Naive B cell (primary cell): Measurements from ENCODE around the gene CACNA1S. TPM values are rescaled to one million over a fixed set of nuclear protein-coding genes. Genes with fewer than 3 reads are reported as not detected.

Source experiments
- ATAC-seq, 2 donors: fragments of 150-1000 bp; cut with Tn5 transposase; 2 replicates each; pipeline ENCODE4 v1.10.0; 2021; ENCODE audit warnings: low read depth in 2 of 2, mild to moderate bottlenecking in 2 of 2, moderate library complexity in 2 of 2
- DNase-seq: peaks from one replicate; pipeline ENCODE4 v3.0.0; 2022
- H3K27ac Mint-ChIP-seq, 6 donors: one replicate each; pipeline ENCODE4 v1.8.0; 2020 to 2022; ENCODE audit warnings: mild to moderate bottlenecking in 6 of 6, mixed read lengths in 6 of 6, moderate library complexity in 5 of 6, inconsistent platforms in 2 of 6
- H3K27me3 Mint-ChIP-seq, 3 donors: one replicate each; pipeline ENCODE4 v1.8.0; 2021 to 2022; ENCODE audit warnings: mixed read lengths in 3 of 3, mild to moderate bottlenecking in 1 of 3
- H3K36me3 Mint-ChIP-seq, 2 donors: one replicate each; pipeline ENCODE4 v1.8.0; 2020 to 2022; ENCODE audit warnings: mixed read lengths in 2 of 2, inconsistent platforms in 1 of 2, mild to moderate bottlenecking in 1 of 2
- H3K4me1 Mint-ChIP-seq, 3 donors: one replicate each; pipeline ENCODE4 v1.8.0; 2020 to 2022; ENCODE audit warnings: mixed read lengths in 3 of 3, inconsistent platforms in 1 of 3, mild to moderate bottlenecking in 1 of 3, moderate library complexity in 1 of 3
- H3K4me3 Mint-ChIP-seq, 8 donors: one replicate each; pipeline ENCODE4 v1.8.0; 2020 to 2022; ENCODE audit warnings: mild to moderate bottlenecking in 8 of 8, mixed read lengths in 8 of 8, moderate library complexity in 8 of 8, inconsistent platforms in 2 of 8
- H3K9me3 Mint-ChIP-seq, 7 donors: one replicate each; pipeline ENCODE4 v1.8.0; 2020 to 2022; ENCODE audit warnings: mixed read lengths in 7 of 7, mild to moderate bottlenecking in 5 of 7, inconsistent platforms in 2 of 7, moderate library complexity in 1 of 7
- polyA plus RNA-seq, 6 donors: library from polyadenylated mRNA; unstranded; fragments of 300-500 nt; fragmentation: Illumina TruSeq; gene quantifications; one replicate each; pipeline ENCODE4 v1.2.3, GENCODE V29; 2021; ENCODE audit warnings: low read depth in 6 of 6

Gene CACNA1S
- polyA plus RNA-seq, 6 donors from 2014 or later, result not detected

GRCh38 chr1:201137024-201137392 lies 24.8 kb upstream of the CACNA1S start:
- peaks cover 0 to 2% (median 0%) of the 10 kb centered on the region in 7 donors for H3K9me3 Mint-ChIP-seq
- ATAC-seq, result no peak
- H3K36me3 Mint-ChIP-seq, result peaks cover 14 to 21% of the 10 kb centered on the region in 2 donors
- no peak overlapping the region for H3K27ac Mint-ChIP-seq
- H3K4me3 Mint-ChIP-seq, result no peak overlapping the region
- DNase-seq, result no peak
- H3K4me1 Mint-ChIP-seq, result peaks cover 4 to 15% (median 8%) of the 10 kb centered on the region in 3 donors
- H3K27me3 Mint-ChIP-seq, result no peaks in the 10 kb centered on the region

- peaks cover 0 to 4% (median 0%) of the 10 kb centered on the region in 7 donors for H3K9me3 Mint-ChIP-seq
- H3K4me1 Mint-ChIP-seq, result peaks cover 8 to 15% (median 9%) of the 10 kb centered on the region in 3 donors
- ATAC-seq (no peak), DNase-seq (no peak)
- H3K27ac Mint-ChIP-seq, result peak overlapping the region in 1 of 6 donors; percentile 82
- no peaks in the 10 kb centered on the region for H3K27me3 Mint-ChIP-seq
- H3K36me3 Mint-ChIP-seq, result peaks cover 14 to 21% of the 10 kb centered on the region in 2 donors
- H3K4me3 Mint-ChIP-seq, result no peak overlapping the region
These were observed 24.3 kb upstream of the CACNA1S start for GRCh38 chr1:201136355-201137023.

DNA sequence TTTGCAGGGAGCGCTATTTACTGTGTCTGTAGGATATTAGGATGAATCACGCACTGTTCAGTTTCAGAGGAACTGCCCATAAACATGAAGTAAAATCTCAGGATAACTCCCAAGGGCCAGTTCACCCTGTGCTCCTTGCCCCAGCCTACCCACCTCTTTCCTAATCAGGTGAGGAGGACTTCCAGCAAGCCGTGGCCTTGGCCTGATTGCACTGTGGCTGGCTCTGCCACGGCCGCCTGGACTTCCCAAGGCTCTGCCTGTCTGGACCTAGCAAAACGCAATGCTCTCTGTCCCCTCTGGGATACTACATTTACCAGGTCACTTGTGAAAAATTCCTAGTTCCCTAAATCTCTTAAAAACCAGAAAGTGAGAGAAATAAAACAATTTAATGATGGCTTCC lies 22.2 kb upstream of the CACNA1S start:
- H3K9me3 Mint-ChIP-seq, result peaks cover 0 to 4% (median 2%) of the 10 kb centered on the region in 7 donors

GRCh38 chr1:201131398-201131797 lies 19.2 kb upstream of the CACNA1S start:
- peak overlapping the region in 1 of 6 donors; percentile 69 for H3K27ac Mint-ChIP-seq
- peaks cover 0 to 5% (median 0%) of the 10 kb centered on the region in 3 donors for H3K27me3 Mint-ChIP-seq
- H3K36me3 Mint-ChIP-seq, result peaks cover 14% of the 10 kb centered on the region in 2 donors
- peaks cover 0 to 4% (median 2%) of the 10 kb centered on the region in 7 donors for H3K9me3 Mint-ChIP-seq
- ATAC-seq (no peak), DNase-seq (no peak)
- no peak overlapping the region for H3K4me3 Mint-ChIP-seq
- peaks cover 0 to 7% (median 0%) of the 10 kb centered on the region in 3 donors for H3K4me1 Mint-ChIP-seq

More for the DNA sequence above, 22.2 kb upstream of the CACNA1S start:
- peaks cover 0 to 9% (median 7%) of the 10 kb centered on the region in 3 donors for H3K4me1 Mint-ChIP-seq
- DNase-seq, result no peak
- H3K27me3 Mint-ChIP-seq, result no peaks in the 10 kb centered on the region
- no peak overlapping the region for H3K27ac Mint-ChIP-seq
- no peak overlapping the region for H3K4me3 Mint-ChIP-seq
- no peak for ATAC-seq
- H3K36me3 Mint-ChIP-seq, result peaks cover 14% of the 10 kb centered on the region in 2 donors

DNA sequence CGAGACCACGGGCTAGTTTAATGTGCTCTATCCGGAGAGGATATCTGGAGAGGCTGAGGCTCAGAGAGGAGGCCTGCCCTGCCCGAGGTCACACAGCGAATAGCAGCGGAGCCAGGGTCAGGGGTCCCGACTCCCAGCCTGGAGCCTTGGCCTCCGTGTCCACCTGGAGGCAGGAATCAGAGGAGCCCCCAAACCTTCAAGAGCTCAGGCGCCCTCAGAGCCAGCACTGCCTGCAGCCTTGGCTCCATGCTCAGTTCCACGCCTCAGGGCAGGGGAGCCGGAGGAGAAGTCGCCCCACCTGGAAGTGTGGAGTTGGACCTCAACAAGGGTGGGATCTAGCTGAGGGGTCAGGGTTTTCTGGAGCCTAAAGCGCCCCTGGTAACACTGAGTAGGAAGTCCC lies 16.7 kb upstream of the CACNA1S start:
- DNase-seq, result no peak

GRCh38 chr1:201128476-201128875 lies 16.2 kb upstream of the CACNA1S start:
- H3K27ac Mint-ChIP-seq, result peak overlapping the region in 1 of 6 donors; percentile 9
- DNase-seq, result no peak
- peaks cover 0 to 7% (median 0%) of the 10 kb centered on the region in 3 donors for H3K4me1 Mint-ChIP-seq
- H3K36me3 Mint-ChIP-seq, result peaks cover 4 to 7% of the 10 kb centered on the region in 2 donors
- no peak for ATAC-seq
- H3K9me3 Mint-ChIP-seq, result peaks cover 0 to 4% (median 2%) of the 10 kb centered on the region in 7 donors
- peaks cover 7 to 13% (median 7%) of the 10 kb centered on the region in 3 donors for H3K27me3 Mint-ChIP-seq
- no peak overlapping the region for H3K4me3 Mint-ChIP-seq

More for the DNA sequence above, 16.7 kb upstream of the CACNA1S start:
- Mint-ChIP-seq H3K9me3 (peaks cover 0 to 4% (median 2%) of the 10 kb centered on the region in 7 donors), H3K36me3 (peaks cover 4 to 7% of the 10 kb centered on the region in 2 donors), H3K4me3 (no peak overlapping the region), H3K27me3 (peaks cover 7 to 13% (median 7%) of the 10 kb centered on the region in 3 donors), H3K27ac (no peak overlapping the region), H3K4me1 (peaks cover 0 to 7% (median 0%) of the 10 kb centered on the region in 3 donors)
- ATAC-seq, result no peak

DNA sequence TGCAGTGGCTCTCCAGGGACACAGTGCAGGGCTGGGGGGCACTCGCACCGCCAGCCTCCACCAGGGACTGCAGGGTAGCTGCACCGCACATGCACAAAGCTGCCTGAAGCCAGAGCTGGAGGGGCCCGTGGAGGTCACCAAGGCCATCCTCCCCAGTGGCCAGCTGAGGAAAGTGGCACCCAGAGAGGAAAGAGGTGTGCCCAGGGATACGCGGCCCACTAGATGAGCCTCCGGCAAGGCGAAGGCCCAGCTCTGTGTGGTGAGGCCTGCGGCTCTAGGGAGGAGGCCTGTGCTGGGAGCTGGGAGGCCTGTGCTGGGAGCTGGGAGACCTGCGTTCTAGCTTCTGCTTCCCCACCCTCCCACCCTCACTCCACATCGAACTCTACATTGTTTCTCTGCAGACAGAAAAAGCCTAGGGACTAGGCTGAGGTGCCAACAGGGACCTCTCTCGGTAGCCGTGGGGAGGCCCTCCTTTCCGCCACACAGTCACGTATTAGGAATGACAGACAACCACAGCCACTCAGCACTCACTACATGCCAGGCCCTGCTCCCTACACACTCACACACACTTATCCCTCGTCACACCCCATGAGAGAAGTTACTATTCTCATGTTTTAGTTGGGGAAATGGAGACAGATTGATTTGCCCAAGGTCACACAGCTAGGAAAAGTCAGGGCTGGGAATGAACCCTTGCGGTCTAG lies 15.7 kb upstream of the CACNA1S start:
- H3K4me1 Mint-ChIP-seq, result peaks cover 0 to 7% (median 0%) of the 10 kb centered on the region in 3 donors
- peak overlapping the region in 1 of 6 donors; percentile 72 for H3K27ac Mint-ChIP-seq
- H3K36me3 Mint-ChIP-seq, result peaks cover 2 to 4% of the 10 kb centered on the region in 2 donors
- H3K4me3 Mint-ChIP-seq, result no peak overlapping the region
- no peak for ATAC-seq
- DNase-seq, result no peak
- peaks cover 7 to 13% (median 7%) of the 10 kb centered on the region in 3 donors for H3K27me3 Mint-ChIP-seq
- H3K9me3 Mint-ChIP-seq, result peaks cover 0 to 4% (median 1%) of the 10 kb centered on the region in 7 donors

- no peak within 1 kb of the TSS for H3K4me3 Mint-ChIP-seq
- H3K27me3 Mint-ChIP-seq, result peaks cover 7 to 13% (median 8%) of the 10 kb centered on the region in 3 donors
- DNase-seq, result no peak
- H3K4me1 Mint-ChIP-seq, result peaks cover 0 to 7% (median 0%) of the 10 kb centered on the region in 3 donors
- no peaks in the 10 kb centered on the region for H3K36me3 Mint-ChIP-seq
- peaks cover 0 to 4% (median 0%) of the 10 kb centered on the region in 7 donors for H3K9me3 Mint-ChIP-seq
- ATAC-seq, result no peak
- peak within 1 kb of the TSS in 1 of 6 donors; percentile 72 for H3K27ac Mint-ChIP-seq
These were observed 14.9 kb upstream of the CACNA1S start, which contains the start of gene ASCL5 for GRCh38 chr1:201126832-201127754. TSS of gene ASCL5 (minus strand) at chr1:201127184. CDS start at chr1:201115372, 11,812 bp downstream.

DNA sequence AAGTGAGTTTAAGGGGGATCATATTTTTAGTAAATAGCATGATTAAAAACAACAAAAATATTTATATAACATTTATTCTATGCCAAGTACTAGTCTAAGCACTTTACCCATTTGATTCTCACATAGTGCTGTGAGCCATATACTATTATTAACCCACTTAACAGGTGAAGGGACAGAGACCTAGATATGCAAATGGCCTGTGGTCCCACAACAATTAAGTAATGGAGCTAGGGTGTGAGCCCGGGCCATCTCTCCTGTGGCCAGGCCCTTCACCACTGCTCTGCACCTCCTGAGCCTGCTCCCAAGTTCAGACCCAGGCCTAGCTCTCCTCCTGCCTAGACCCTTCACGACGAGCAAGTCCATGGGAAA lies 14.2 kb upstream of the CACNA1S start:
- ATAC-seq, result no peak
- Mint-ChIP-seq H3K4me1 (peaks cover 0 to under 1% (median 0%) of the 10 kb centered on the region in 3 donors), H3K9me3 (peaks cover 0 to 2% (median 0%) of the 10 kb centered on the region in 7 donors), H3K27ac (no peak overlapping the region), H3K4me3 (no peak overlapping the region), H3K27me3 (peaks cover 7 to 14% (median 13%) of the 10 kb centered on the region in 3 donors), H3K36me3 (no peaks in the 10 kb centered on the region)
- DNase-seq, result no peak

- Mint-ChIP-seq H3K4me3 (no peak overlapping the region), H3K27me3 (peaks cover 7 to 20% (median 13%) of the 10 kb centered on the region in 3 donors), H3K36me3 (no peaks in the 10 kb centered on the region), H3K4me1 (no peaks in the 10 kb centered on the region), H3K9me3 (peaks cover 0 to 2% (median 0%) of the 10 kb centered on the region in 7 donors), H3K27ac (no peak overlapping the region)
- DNase-seq, result no peak
- ATAC-seq, result no peak
These were observed 13.6 kb upstream of the CACNA1S start for GRCh38 chr1:201125800-201126199.

DNA sequence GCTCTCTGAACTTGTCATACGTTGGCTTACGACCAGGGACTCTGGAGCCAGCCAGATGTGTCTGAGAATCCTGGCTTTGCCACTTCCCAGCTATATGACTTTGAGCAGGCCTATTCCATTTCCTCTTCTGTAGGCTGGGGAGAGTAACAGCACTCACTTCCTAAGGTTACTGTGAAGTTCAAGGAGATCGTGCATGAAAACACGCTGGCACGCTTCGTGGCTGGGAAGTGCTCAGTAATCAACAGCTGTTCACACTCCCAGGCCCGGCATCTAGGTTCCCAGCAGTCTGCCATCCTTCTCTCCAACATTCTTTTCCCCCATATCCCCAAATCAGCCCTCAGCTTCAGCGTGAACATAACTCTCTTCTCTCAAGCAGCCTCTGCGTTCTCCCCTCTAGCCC lies 12.8 kb upstream of the CACNA1S start:
- peaks cover 7 to 20% (median 13%) of the 10 kb centered on the region in 3 donors for H3K27me3 Mint-ChIP-seq
- H3K4me1 Mint-ChIP-seq, result peaks cover 0 to 4% (median 1%) of the 10 kb centered on the region in 3 donors
- H3K9me3 Mint-ChIP-seq, result no peaks in the 10 kb centered on the region
- H3K4me3 Mint-ChIP-seq, result no peak overlapping the region
- ATAC-seq (no peak), DNase-seq (no peak)
- H3K27ac Mint-ChIP-seq, result no peak overlapping the region
- no peaks in the 10 kb centered on the region for H3K36me3 Mint-ChIP-seq

DNA sequence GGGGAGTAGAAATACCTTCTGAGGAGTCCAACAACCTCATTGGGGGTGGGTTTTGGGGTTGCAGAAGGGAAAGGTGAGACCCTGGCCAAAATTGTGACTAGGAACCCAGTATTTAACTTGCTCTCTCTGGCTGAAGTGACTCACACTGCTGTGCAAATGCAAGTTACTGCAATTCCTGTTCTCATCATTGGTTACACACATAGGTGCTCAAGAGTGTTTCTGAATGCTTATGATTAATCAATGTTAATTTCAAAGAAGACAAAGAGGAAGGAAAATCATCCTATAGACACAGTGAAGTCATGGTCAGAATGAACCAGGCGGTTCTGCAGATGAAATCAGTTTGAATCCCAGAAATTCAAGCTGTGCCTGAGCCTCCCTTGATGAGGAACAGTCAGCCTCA lies 11.6 kb upstream of the CACNA1S start:
- Mint-ChIP-seq H3K27me3 (peaks cover 7 to 20% (median 13%) of the 10 kb centered on the region in 3 donors), H3K4me3 (no peak overlapping the region), H3K36me3 (no peaks in the 10 kb centered on the region), H3K9me3 (no peaks in the 10 kb centered on the region), H3K27ac (no peak overlapping the region), H3K4me1 (peaks cover 0 to 9% (median 7%) of the 10 kb centered on the region in 3 donors)
- ATAC-seq (no peak), DNase-seq (no peak)
